CD4-positive, alpha-beta T cell treated with Interleukin-15 for 4 hours (primary cell): ENCODE data around the gene GRM1.

Experiments used
- DNase-seq: peaks from one replicate; pipeline ENCODE4 v3.0.0-alpha.2; 2020; ENCODE audit warnings: low spot score

GRM1 gene

GRCh38 chr6:146388736-146389364 lies 360.0 kb downstream of the GRM1 start:
- no peak for DNase-seq

DNA sequence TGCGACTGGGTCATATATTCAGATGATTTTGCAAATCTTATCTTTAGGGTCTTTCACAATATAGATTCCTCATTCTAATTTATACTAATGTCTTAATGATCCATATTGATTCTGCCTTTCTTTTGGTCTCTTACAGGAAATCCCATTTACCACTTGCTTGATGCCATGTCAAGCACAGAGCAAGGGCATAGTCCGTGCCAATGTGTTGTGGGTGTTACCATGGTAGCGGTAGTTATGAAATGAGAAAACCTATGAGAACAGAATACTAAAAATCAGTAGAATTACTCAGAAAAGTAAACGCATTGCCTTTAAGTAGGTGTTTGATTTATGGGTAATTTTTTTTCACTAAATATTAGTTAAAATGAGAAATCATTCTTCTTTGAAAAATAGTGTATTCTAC lies 360.9 kb downstream of the GRM1 start:
- no peak for DNase-seq

DNA sequence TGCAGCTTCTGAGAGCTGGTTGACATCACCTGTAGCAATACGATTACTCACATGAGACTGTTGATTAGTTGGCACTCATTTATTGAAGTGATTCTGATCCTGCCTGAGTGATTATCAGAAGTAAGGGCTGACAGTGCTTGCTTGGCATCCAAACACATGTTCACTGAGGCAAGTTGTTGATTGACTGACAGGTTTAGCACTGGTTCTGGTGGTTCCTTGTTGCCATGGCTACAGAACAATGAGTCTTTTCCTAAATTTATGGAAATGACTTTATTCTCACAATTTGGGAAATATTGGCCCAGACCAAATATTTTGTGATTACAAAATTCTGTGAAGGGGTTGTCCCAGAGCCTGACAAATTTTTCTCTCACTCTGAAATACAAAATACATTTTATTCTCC lies 368.8 kb downstream of the GRM1 start:
- no peak for DNase-seq

DNA sequence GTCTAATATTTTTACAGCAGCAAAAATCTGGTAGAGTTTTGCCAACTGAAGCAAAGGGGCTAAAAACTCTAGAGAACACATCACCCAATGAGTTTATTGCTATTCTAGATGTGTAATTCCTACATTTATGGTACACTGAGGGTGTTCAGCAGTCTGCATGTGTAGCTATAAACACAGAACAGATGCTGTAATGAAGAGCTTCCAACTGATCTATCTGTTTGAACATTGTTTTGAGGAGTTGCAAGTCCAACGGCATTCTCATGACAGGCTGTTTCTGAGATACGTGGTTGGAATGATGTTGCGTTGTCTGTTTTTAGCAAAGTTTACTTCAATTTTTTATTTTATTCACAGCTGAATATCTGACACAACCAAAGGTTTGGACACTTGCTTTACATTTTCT lies 373.6 kb downstream of the GRM1 start:
- DNase-seq: no peak

DNA sequence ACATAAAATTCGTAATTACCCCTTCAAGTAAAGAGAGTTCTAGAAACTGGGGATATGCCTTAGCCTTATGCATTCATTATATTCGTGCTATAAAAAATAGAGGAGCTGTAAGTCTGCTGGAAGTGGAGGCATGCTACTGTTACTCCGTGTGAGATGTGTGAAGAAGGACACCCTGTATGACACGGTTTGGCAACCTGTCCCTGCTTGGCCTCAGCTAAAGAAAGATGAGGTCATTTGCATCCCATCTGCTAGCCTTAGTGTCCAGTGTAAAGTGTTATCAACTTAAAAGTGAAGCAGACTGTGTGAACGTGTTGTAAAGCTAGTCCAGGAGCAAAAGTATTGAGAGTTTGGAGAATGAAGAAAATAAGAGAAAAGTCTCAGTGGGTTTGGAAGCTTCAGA lies 379.7 kb downstream of the GRM1 start:
- DNase-seq: no peak

GRCh38 chr6:146410851-146411595 lies 382.2 kb downstream of the GRM1 start:
- DNase-seq: no peak

DNA sequence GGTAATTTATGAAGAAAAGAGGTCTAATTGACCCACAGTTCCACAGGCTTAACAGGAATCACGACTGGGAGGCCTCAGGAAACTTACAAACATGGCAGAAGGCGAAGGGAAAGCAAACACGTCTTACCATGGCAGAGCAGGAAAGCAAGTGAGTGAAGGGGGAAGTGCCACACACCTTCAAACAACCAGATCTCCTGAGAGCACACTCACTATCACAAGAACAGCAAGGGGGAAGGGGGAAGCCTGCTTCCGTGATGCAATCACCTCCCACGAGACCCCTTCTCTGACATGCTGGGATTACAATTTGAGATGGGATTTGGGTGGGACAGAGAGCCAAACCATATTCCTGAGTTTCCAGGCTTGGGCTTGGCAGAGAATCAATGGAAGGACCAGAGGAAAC lies 390.7 kb downstream of the GRM1 start:
- DNase-seq: no peak

DNA sequence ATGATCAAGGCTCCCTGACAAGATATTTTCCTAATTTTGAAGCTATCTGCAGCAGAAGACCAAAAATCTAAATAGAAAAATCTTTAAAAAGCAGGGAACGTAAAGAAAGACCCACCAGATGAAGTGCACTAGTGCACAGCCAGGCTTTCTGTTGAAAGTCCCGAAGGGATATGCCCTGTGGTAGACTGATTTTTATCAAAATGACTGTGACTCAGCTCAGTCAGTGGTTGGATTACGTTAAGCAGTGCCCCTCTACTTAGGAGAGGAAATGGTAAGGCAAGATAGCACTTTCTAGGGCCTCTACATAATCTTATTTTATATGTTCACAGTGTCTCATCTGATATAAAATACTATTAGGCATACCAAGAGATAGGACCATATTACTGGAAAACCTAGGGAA lies 391.4 kb downstream of the GRM1 start:
- no peak for DNase-seq

- DNase-seq: no peak
Observed at GRCh38 chr6:146422789-146423375, 394.0 kb downstream of the GRM1 start.

DNA sequence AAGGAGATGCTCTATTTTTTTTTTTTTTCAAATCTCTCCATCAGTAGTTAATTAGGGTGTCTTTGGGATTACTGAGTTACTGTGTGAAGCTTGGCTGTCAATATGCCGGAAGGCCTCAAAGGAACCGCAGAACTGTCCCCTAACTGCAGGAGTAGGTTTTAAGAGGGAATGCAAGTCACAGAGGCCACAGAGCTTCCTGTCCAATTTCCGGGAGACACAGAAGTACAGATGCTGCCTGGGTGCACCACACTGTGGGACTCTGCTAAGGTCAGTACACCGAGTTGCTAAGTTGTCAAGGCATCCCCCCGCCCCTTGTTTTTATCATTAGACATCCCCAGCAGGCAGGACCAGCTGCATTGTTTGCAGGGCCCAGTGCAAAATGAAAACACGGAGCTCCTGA lies 394.6 kb downstream of the GRM1 start:
- DNase-seq: no peak

DNA sequence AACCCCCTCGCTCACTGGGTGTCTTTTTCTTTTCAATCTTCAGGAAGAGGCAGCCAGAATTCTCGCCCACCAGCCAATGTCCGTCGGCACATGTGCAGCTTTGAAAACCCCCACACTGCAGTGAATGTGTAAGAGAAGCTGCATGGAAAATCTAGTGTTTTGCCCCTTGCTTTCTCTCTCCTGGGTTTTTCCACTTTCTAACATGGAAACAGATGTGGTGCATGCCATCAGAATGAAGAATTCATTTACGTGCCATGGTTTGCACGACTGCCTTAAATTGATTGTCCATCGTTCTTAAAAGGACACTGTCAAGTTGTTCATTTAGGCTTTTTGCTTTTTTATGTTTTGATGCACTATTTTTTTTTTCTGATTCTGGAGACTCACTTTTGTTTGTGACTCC lies 397.7 kb downstream of the GRM1 start:
- DNase-seq: no peak

DNA sequence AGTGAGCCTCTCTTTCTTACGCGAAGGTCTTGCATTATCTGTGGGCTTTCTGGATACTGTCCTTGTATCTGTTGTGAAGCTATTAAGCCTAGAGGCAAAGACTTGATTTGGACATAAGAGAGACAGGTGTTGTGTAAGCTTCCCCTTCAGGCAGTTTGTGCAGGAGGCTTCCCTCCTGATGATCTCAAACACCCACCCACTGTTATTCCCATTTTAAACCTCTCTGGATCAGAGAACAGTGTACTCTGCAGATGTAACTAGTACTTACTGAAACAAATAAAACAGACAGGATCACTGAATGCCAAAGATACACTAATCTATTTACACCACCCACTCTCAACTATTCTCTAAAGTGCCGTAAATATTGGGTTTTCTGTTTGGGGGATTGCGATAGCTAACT lies 401.0 kb downstream of the GRM1 start:
- no peak for DNase-seq

DNA sequence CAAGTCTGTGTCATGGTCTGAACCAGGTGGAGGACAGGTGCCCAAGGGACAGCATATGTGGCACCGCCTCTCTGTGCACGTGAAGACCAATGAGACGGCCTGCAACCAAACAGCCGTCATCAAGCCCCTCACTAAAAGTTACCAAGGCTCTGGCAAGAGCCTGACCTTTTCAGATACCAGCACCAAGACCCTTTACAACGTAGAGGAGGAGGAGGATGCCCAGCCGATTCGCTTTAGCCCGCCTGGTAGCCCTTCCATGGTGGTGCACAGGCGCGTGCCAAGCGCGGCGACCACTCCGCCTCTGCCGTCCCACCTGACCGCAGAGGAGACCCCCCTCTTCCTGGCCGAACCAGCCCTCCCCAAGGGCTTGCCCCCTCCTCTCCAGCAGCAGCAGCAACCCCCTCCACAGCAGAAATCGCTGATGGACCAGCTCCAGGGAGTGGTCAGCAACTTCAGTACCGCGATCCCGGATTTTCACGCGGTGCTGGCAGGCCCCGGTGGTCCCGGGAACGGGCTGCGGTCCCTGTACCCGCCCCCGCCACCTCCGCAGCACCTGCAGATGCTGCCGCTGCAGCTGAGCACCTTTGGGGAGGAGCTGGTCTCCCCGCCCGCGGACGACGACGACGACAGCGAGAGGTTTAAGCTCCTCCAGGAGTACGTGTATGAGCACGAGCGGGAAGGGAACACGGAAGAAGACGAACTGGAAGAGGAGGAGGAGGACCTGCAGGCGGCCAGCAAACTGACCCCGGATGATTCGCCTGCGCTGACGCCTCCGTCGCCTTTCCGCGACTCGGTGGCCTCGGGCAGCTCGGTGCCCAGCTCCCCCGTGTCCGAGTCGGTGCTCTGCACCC lies 405.2 kb downstream of the GRM1 start:
- DNase-seq: no peak

GRCh38 chr6:146434732-146435390 lies 406.0 kb downstream of the GRM1 start:
- DNase-seq: no peak

DNA sequence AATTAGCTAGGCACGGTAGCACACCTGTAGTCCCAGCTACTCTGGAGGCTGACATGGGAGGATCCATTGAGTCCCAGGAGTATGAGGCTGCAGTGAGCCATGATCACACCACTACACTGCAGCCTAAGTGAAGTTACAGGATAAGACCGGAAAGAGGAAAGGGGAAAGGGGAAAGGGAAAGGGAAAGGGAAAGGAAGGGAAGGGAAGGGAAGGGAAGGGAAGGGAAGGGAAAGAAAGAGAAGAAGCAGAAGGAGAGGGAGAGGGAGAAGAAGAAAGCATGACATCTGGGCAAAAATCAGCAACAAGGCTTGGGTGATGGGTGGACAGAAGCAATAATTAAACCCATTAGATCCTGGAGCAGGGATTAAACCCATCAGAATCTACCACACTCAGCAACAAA lies 413.0 kb downstream of the GRM1 start:
- no peak for DNase-seq

DNA sequence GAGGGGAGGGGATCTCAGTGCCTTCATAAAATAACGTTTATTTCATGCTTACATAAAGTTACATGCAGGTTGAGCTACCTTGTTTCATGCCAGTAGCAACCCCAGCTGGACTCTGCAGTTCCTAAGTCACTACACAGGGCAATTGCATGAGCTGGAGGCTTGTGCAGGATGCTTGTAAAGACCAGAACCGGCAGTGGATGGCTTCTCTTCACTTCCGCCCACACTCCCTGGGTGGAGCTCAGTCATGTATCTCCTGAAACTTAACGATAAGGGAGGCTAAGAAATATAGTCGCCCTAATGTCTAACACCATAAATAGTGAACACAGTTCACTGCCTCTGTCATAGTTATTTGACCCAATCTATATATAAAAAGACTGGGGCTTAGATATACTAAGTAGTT lies 415.3 kb downstream of the GRM1 start:
- no peak for DNase-seq

DNA sequence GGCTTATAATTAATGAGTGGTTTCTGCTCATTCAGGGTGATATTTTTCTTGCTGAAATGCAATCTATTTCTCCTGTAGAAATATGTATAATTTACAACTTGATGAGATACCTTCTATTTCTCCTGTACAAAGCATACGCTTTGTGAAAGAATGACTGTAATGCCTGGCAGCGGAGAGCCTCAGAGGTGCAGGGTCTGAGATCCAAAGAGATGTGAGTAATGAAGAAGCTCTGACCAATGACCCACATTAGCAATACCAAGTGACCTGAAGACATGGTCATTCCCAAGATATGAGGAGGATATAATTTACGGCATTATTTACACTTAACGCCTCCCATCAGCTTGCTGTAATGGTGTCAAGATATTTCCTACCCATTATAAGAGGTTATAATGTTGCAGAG lies 416.4 kb downstream of the GRM1 start:
- DNase-seq: no peak

- DNase-seq: no peak
Observed at GRCh38 chr6:146456886-146457285, 428.0 kb downstream of the GRM1 start.

- no peak for DNase-seq
Observed at GRCh38 chr6:146460941-146461340, 432.1 kb downstream of the GRM1 start.

DNA sequence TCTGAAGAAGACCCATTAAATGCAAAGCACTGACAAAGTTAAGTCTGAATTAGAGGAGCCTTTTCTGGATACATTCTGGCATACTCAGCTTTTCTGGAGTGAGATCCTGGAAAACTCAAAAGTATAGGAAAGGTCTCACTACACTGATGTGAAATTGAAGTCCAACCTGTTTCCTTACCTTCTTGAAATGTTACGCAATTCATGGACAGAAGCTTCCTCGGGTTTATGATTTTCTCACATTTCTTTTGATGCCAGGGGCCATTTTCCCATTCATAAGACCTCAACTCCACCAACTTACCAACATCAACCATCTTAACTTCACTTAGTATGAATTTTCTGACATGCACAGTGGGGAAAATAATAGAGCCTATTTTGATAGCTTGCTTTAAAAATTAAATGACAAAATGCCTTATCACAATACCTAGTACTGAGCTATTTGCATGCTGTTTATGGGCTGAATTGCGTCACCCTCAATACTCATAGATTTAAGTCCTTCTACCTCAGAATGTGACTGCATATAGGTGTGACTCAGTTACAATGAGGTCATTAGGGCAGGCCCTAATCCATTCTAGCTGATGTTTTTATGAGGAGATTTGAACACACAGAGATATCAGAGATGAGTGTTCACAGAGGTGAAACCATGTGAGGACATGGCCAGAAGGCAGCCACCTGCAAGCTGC lies 441.4 kb downstream of the GRM1 start:
- DNase-seq: no peak

GRCh38 chr6:146472918-146473317 lies 444.1 kb downstream of the GRM1 start:
- no peak for DNase-seq

GRCh38 chr6:146481527-146481926 lies 452.7 kb downstream of the GRM1 start:
- no peak for DNase-seq
